ENCODE measurements around the gene ATP10D. TPM values are rescaled to one million over a fixed set of nuclear protein-coding genes. Genes with fewer than 3 reads are reported as not detected.

Gene ATP10D
- total and polyA plus RNA-seq, 9 of the 15 experiments (the other 6 are each of a cell fraction or from before 2014, with no cell fraction given), result 0.10 to 0.36 (median 0.19) TPM; not detected in 1

DNA sequence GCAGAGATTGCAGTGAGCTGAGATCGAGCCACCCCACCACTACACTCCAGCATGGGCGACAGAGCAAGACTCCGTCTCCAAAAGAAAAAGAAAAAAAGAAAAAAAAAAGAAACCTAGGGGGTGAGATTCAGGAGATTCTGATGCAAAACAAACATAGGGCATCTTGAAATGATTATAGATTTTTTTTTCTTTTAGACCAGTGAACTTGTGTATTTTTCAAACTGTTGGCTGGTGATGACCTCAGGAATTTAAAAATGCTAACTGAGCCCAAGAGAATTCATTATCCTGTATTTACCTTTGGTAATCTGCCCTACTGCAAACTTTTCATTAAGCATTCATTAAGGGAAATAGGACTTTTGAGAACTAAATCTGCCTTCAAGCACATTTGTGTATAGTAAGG is 20.6 kb downstream of the ATP10D start (continued):
- TF ChIP-seq, protein P1, sequence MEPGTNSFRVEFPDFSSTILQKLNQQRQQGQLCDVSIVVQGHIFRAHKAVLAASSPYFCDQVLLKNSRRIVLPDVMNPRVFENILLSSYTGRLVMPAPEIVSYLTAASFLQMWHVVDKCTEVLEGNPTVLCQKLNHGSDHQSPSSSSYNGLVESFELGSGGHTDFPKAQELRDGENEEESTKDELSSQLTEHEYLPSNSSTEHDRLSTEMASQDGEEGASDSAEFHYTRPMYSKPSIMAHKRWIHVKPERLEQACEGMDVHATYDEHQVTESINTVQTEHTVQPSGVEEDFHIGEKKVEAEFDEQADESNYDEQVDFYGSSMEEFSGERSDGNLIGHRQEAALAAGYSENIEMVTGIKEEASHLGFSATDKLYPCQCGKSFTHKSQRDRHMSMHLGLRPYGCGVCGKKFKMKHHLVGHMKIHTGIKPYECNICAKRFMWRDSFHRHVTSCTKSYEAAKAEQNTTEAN (CRISPR knock-in tag; IDR thresholded peaks at IDR 0.05), result no peak
- no peak for TF ChIP-seq HNRNPL (IDR thresholded peaks at IDR 0.05; ENCODE audit: low read depth, low read length)
- no peak for TF ChIP-seq ZEB2 (IDR thresholded peaks at IDR 0.05)
- TF ChIP-seq, protein P2, sequence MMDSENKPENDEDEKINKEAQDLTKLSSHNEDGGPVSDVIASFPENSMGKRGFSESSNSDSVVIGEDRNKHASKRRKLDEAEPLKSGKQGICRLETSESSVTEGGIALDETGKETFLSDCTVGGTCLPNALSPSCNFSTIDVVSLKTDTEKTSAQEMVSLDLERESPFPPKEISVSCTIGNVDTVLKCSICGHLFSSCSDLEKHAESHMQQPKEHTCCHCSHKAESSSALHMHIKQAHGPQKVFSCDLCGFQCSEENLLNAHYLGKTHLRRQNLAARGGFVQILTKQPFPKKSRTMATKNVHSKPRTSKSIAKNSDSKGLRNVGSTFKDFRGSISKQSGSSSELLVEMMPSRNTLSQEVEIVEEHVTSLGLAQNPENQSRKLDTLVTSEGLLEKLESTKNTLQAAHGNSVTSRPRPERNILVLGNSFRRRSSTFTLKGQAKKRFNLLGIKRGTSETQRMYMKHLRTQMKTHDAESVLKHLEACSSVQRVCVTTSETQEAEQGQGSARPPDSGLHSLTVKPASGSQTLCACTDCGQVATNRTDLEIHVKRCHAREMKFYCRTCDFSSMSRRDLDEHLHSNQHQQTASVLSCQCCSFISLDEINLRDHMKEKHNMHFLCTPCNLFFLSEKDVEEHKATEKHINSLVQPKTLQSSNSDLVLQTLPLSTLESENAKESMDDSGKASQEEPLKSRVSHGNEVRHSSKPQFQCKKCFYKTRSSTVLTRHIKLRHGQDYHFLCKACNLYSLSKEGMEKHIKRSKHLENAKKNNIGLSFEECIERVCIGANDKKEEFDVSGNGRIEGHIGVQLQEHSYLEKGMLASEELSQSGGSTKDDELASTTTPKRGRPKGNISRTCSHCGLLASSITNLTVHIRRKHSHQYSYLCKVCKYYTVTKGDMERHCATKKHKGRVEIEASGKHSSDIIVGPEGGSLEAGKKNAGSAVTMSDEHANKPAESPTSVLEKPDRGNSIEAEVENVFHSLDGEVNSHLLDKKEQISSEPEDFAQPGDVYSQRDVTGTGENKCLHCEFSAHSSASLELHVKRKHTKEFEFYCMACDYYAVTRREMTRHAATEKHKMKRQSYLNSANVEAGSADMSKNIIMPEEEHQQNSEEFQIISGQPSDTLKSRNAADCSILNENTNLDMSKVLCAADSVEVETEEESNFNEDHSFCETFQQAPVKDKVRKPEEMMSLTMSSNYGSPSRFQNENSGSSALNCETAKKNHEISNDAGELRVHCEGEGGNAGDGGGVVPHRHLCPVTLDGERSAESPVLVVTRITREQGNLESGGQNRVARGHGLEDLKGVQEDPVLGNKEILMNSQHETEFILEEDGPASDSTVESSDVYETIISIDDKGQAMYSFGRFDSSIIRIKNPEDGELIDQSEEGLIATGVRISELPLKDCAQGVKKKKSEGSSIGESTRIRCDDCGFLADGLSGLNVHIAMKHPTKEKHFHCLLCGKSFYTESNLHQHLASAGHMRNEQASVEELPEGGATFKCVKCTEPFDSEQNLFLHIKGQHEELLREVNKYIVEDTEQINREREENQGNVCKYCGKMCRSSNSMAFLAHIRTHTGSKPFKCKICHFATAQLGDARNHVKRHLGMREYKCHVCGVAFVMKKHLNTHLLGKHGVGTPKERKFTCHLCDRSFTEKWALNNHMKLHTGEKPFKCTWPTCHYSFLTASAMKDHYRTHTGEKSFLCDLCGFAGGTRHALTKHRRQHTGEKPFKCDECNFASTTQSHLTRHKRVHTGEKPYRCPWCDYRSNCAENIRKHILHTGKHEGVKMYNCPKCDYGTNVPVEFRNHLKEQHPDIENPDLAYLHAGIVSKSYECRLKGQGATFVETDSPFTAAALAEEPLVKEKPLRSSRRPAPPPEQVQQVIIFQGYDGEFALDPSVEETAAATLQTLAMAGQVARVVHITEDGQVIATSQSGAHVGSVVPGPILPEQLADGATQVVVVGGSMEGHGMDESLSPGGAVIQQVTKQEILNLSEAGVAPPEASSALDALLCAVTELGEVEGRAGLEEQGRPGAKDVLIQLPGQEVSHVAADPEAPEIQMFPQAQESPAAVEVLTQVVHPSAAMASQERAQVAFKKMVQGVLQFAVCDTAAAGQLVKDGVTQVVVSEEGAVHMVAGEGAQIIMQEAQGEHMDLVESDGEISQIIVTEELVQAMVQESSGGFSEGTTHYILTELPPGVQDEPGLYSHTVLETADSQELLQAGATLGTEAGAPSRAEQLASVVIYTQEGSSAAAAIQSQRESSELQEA (IDR thresholded peaks at IDR 0.05; ENCODE audit: low read depth), result no peak
- no peak for TF ChIP-seq JUND (IDR thresholded peaks at IDR 0.05; ENCODE audit: borderline replicate concordance, low read depth, low read length)
- TF ChIP-seq JUND (tag; IDR thresholded peaks at IDR 0.05; ENCODE audit: borderline replicate concordance, low read depth, low read length), result no peak
- TF ChIP-seq RFX7 (CRISPR knock-in tag; IDR thresholded peaks at IDR 0.05), result no peak
- TF ChIP-seq, protein P3, sequence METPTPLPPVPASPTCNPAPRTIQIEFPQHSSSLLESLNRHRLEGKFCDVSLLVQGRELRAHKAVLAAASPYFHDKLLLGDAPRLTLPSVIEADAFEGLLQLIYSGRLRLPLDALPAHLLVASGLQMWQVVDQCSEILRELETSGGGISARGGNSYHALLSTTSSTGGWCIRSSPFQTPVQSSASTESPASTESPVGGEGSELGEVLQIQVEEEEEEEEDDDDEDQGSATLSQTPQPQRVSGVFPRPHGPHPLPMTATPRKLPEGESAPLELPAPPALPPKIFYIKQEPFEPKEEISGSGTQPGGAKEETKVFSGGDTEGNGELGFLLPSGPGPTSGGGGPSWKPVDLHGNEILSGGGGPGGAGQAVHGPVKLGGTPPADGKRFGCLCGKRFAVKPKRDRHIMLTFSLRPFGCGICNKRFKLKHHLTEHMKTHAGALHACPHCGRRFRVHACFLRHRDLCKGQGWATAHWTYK (CRISPR knock-in tag; IDR thresholded peaks at IDR 0.05), result no peak
- TF ChIP-seq, protein P4, sequence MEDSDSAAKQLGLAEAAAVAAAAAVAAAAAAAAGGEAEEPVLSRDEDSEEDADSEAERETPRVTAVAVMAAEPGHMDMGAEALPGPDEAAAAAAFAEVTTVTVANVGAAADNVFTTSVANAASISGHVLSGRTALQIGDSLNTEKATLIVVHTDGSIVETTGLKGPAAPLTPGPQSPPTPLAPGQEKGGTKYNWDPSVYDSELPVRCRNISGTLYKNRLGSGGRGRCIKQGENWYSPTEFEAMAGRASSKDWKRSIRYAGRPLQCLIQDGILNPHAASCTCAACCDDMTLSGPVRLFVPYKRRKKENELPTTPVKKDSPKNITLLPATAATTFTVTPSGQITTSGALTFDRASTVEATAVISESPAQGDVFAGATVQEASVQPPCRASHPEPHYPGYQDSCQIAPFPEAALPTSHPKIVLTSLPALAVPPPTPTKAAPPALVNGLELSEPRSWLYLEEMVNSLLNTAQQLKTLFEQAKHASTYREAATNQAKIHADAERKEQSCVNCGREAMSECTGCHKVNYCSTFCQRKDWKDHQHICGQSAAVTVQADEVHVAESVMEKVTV (CRISPR knock-in tag; IDR thresholded peaks at IDR 0.05), result no peak
